Liver (tissue), 9 donors: ENCODE results near the gene THBS2. TPM values are rescaled to one million over a fixed set of nuclear protein-coding genes. Genes with fewer than 3 reads are reported as not detected.

Experiments
- DNase-seq: peaks from one replicate; pipeline ENCODE4 v3.0.0-alpha.2; 2017; ENCODE audit warnings: low spot score
- H3K27ac ChIP-seq, 2 donors: one replicate each; pipeline ENCODE4 v1.7.0; 2013; ENCODE audit warnings: inconsistent platforms in 2 of 2, low read length in 2 of 2, control low read depth in 1 of 2, low read depth in 1 of 2, mild to moderate bottlenecking in 1 of 2
- H3K27me3 ChIP-seq, 4 donors: one replicate each; pipeline versions ENCODE4 v1.6.1 to v1.7.0; 2013; ENCODE audit warnings: low read length in 3 of 4, inconsistent platforms in 1 of 4, mild to moderate bottlenecking in 1 of 4, moderate library complexity in 1 of 4; ENCODE audit not compliant: control insufficient read depth in 4 of 4, insufficient read depth in 4 of 4
- H3K36me3 ChIP-seq, 4 donors: one replicate each; pipeline versions ENCODE4 v1.6.1 to v1.7.0; 2013; ENCODE audit warnings: low read length in 3 of 4, mild to moderate bottlenecking in 3 of 4, low read depth in 1 of 4, moderate library complexity in 1 of 4; ENCODE audit not compliant: control insufficient read depth in 4 of 4, insufficient read depth in 3 of 4
- H3K4me1 ChIP-seq, 4 donors: one replicate each; pipeline versions ENCODE4 v1.6.1 to v1.7.0; 2013; ENCODE audit warnings: low read length in 3 of 4, mild to moderate bottlenecking in 3 of 4, moderate library complexity in 1 of 4; ENCODE audit not compliant: control insufficient read depth in 4 of 4, insufficient read depth in 4 of 4
- H3K4me3 ChIP-seq, 3 donors: one replicate each; pipeline versions ENCODE4 v1.6.1 to v1.7.0; 2013; ENCODE audit warnings: low read length in 3 of 3, control low read depth in 1 of 3, low read depth in 1 of 3, mild to moderate bottlenecking in 1 of 3
- H3K9ac ChIP-seq, 2 donors: one replicate each; pipeline ENCODE4 v1.7.0; 2013; ENCODE audit warnings: low read length in 2 of 2, mild to moderate bottlenecking in 2 of 2, moderate library complexity in 2 of 2, control low read depth in 1 of 2, low read depth in 1 of 2
- H3K9me3 ChIP-seq, 4 donors: one replicate each; pipeline versions ENCODE4 v1.6.1 to v1.7.0; 2013; ENCODE audit warnings: low read length in 3 of 4; ENCODE audit not compliant: control insufficient read depth in 4 of 4
- ATF3 ChIP-seq: IDR thresholded peaks from 2 replicates; pipeline ENCODE4 v1.6.1; 2016; ENCODE audit warnings: antibody characterized with exemption
- CTCF ChIP-seq: fragments of 150-350 bp; IDR thresholded peaks from 2 replicates; pipeline ENCODE4 v1.5.1; 2017; ENCODE audit warnings: improper control_type of control experiment, low read depth, low read length; ENCODE audit not compliant: missing input control
- EGR1 ChIP-seq, 2 donors: IDR thresholded peaks; 2 replicates each; pipeline ENCODE4 v1.6.1; 2016 to 2018; ENCODE audit warnings: antibody characterized with exemption in 2 of 2, low read depth in 2 of 2
- FOXA1 ChIP-seq: IDR thresholded peaks from 2 replicates; pipeline ENCODE4 v1.6.1; 2016; ENCODE audit warnings: antibody characterized with exemption
- FOXA2 ChIP-seq: IDR thresholded peaks from 2 replicates; pipeline ENCODE4 v1.6.1; 2016; ENCODE audit warnings: antibody characterized with exemption
- GABPA ChIP-seq, 2 donors: IDR thresholded peaks in 1 of 2; conservative IDR thresholded peaks in 1 of 2; 2 replicates each; pipeline ENCODE4 v1.6.1; 2016; ENCODE audit warnings: antibody characterized with exemption in 2 of 2, mild to moderate bottlenecking in 1 of 2, moderate library complexity in 1 of 2
- HNF4A ChIP-seq, 2 donors: conservative IDR thresholded peaks; 2 replicates each; pipeline ENCODE4 v1.6.1; 2016; ENCODE audit warnings: antibody characterized with exemption in 2 of 2, mild to moderate bottlenecking in 2 of 2
- HNF4G ChIP-seq: IDR thresholded peaks from 2 replicates; pipeline ENCODE4 v1.6.1; 2016; ENCODE audit warnings: antibody characterized with exemption
- JUND ChIP-seq, 2 donors: IDR thresholded peaks; 2 replicates each; pipeline ENCODE4 v1.6.1; 2016; ENCODE audit warnings: antibody characterized with exemption in 2 of 2
- MAX ChIP-seq: IDR thresholded peaks from 2 replicates; pipeline ENCODE4 v1.6.1; 2016; ENCODE audit warnings: antibody characterized with exemption
- NR2F2 ChIP-seq: IDR thresholded peaks from 2 replicates; pipeline ENCODE4 v1.6.1; 2016; ENCODE audit warnings: antibody characterized with exemption
- RAD21 ChIP-seq, 2 donors: IDR thresholded peaks; 2 replicates each; pipeline ENCODE4 v1.6.1; 2016; ENCODE audit warnings: antibody characterized with exemption in 2 of 2, mild to moderate bottlenecking in 2 of 2
- REST ChIP-seq: IDR thresholded peaks from 2 replicates; pipeline ENCODE4 v1.6.1; 2016; ENCODE audit warnings: antibody characterized with exemption, mild to moderate bottlenecking
- RXRA ChIP-seq, 2 donors: IDR thresholded peaks; 2 replicates each; pipeline ENCODE4 v1.6.1; 2017 to 2018; ENCODE audit warnings: antibody characterized with exemption in 2 of 2, mild to moderate bottlenecking in 1 of 2
- SP1 ChIP-seq: IDR thresholded peaks from 2 replicates; pipeline ENCODE4 v1.6.1; 2018; ENCODE audit warnings: antibody characterized with exemption, mild to moderate bottlenecking
- TAF1 ChIP-seq: conservative IDR thresholded peaks from 2 replicates; pipeline ENCODE4 v1.6.1; 2016; ENCODE audit warnings: antibody characterized with exemption, mild to moderate bottlenecking
- YY1 ChIP-seq: IDR thresholded peaks from 2 replicates; pipeline ENCODE4 v1.6.1; 2016; ENCODE audit warnings: antibody characterized with exemption, mild to moderate bottlenecking
- ZBTB33 ChIP-seq: IDR thresholded peaks from 2 replicates; pipeline ENCODE4 v1.6.1; 2016; ENCODE audit warnings: antibody characterized with exemption
- WGBS: extraction: QIAGEN DNeasy Blood & Tissue Kit; methylation state at CpG from one replicate; pipeline ENCODE4 v1.1.7; 2013; 5-methylcytosine and 5-hydroxymethylcytosine counted together
- polyA plus RNA-seq, 2 donors: library from polyadenylated mRNA; stranded (reverse) in 1 of 2; unstranded in 1 of 2; fragments of 200-250 nt in 1 of 2; fragments of >200 nt in 1 of 2; fragmentation: Nextera tagmentation in 1 of 2; extraction: Ambion mirVana in 1 of 2; gene quantifications; one replicate each; pipeline versions ENCODE4 v1.2.1 to v1.2.3, GENCODE V29; 2013 to 2015
- total RNA-seq, 2 donors: library from RNA; depleted of rRNA; stranded (reverse); fragments of >200 nt; gene quantifications; one replicate each; pipeline ENCODE4 v1.2.3, GENCODE V29; 2014
- donor health status: healthy.
- donor health status: healthy.
- donor health status: healthy.
- donor health status: healthy.
- donor health status: healthy.

The THBS2 gene
- total and polyA plus RNA-seq, 4 donors, result 0.35 to 7.6 (median 6.2) TPM

GRCh38 chr6:169296622-169297021, 43.0 kb upstream of the THBS2 start (continued):
- no peak for TF ChIP-seq ZBTB33

GRCh38 chr6:169296170-169296569, 42.5 kb upstream of the THBS2 start:
- H3K4me1 ChIP-seq, result no peaks in the 10 kb centered on the region
- DNase-seq, result no peak
- H3K27me3 ChIP-seq, result no peaks in the 10 kb centered on the region
- no peak overlapping the region for H3K27ac ChIP-seq
- H3K9ac ChIP-seq, result no peak overlapping the region
- peaks cover 0 to 12% (median under 1%) of the 10 kb centered on the region in 4 donors for H3K9me3 ChIP-seq
- TF ChIP-seq YY1, result no peak
- TF ChIP-seq CTCF, result no peak
- TF ChIP-seq FOXA1, result no peak
- TF ChIP-seq JUND (IDR thresholded peaks at IDR 0.05), result no peak
- no peak for TF ChIP-seq REST
- TF ChIP-seq SP1, result no peak
- no peak for TF ChIP-seq RXRA (IDR thresholded peaks at IDR 0.05)
- H3K4me3 ChIP-seq, result no peak overlapping the region
- H3K36me3 ChIP-seq, result no peaks in the 10 kb centered on the region
- WGBS, result 44% methylated on average over 1 of the region's 1 CpG

GRCh38 chr6:169293196-169293595, 39.5 kb upstream of the THBS2 start:
- Histone ChIP-seq H3K9me3 (peaks cover 0 to 7% (median 0%) of the 10 kb centered on the region in 4 donors), H3K4me3 (no peak overlapping the region), H3K27ac (no peak overlapping the region), H3K27me3 (no peaks in the 10 kb centered on the region), H3K36me3 (no peaks in the 10 kb centered on the region), H3K4me1 (no peaks in the 10 kb centered on the region), H3K9ac (no peak overlapping the region)
- DNase-seq, result no peak
- 64% methylated on average over 2 of the region's 2 CpGs for WGBS
- TF ChIP-seq GABPA (IDR thresholded peaks at IDR 0.05 in 1 of 2, conservative IDR thresholded peaks at IDR 0.05 in 1 of 2) (no peak), RXRA (IDR thresholded peaks at IDR 0.05) (no peak), JUND (IDR thresholded peaks at IDR 0.05) (no peak), FOXA2 (no peak), NR2F2 (no peak), SP1 (no peak), TAF1 (no peak), FOXA1 (no peak), EGR1 (IDR thresholded peaks at IDR 0.05; ENCODE audit: low read depth in 2 of 2) (no peak), YY1 (no peak), HNF4G (no peak), HNF4A (conservative IDR thresholded peaks at IDR 0.05) (no peak), MAX (no peak), ATF3 (no peak), RAD21 (IDR thresholded peaks at IDR 0.05) (no peak), ZBTB33 (no peak)
